HCT116 (cell line): ENCODE results near the gene PLGRKT. TPM values are rescaled to one million over a fixed set of nuclear protein-coding genes. Genes with fewer than 3 reads are reported as not detected.

Experiments used
- ATAC-seq: fragments of 200-7000 bp; cut with Tn5 transposase; 2 replicates; pipeline ENCODE4 v1.9.1; 2020; ENCODE audit warnings: mild to moderate bottlenecking, moderate library complexity
- BruUV-seq: library from RNA; stranded (reverse); fragments of 400-500 nt; replicated peaks from 2 replicates; lab custom pipeline; 2021; lab: Mats Ljungman, UMichigan
- CTCF ChIA-PET: fragments of 300-600 bp; sonication (Branson Sonifier 250); formaldehyde crosslinking; loops from one replicate; lab custom pipeline; 2021; ENCODE audit warnings: antibody characterized with exemption; lab: Charles Lee
- POLR2A ChIA-PET: fragments of 300-600, 350-600 bp; sonication (Branson Sonifier 250); formaldehyde crosslinking; loops from one replicate; lab custom pipeline; 2021; ENCODE audit warnings: antibody characterized with exemption; lab: Charles Lee
- RAD21 ChIA-PET, 2 experiments: fragments of 300-600 bp; sonication (Branson Sonifier 250); formaldehyde crosslinking; loops; one replicate each; lab custom pipeline; 2023; ENCODE audit warnings: low total read pairs in 2 of 2; ENCODE audit not compliant: uncharacterized antibody in 2 of 2, unreplicated experiment in 2 of 2, low non-redundant PET in 1 of 2; lab: Charles Lee
- DNase-seq: peaks from one replicate; pipeline ENCODE4 v3.0.0-alpha.2; 2010; ENCODE audit warnings: low read depth, low spot score
- H2AFZ ChIP-seq: fragments of 200-600 bp; shearing (Covaris generic), sonication (generic); 2 replicates; pipeline ENCODE4 v1.6.1; 2017; ENCODE audit warnings: low read depth, mixed run types, mixed read lengths, antibody characterized with exemption, low read length; ENCODE audit not compliant: poor library complexity, severe bottlenecking
- H3K27ac ChIP-seq: 2 replicates; pipeline ENCODE4 v1.5.1; 2012; ENCODE audit warnings: low read depth, low read length
- H3K27me3 ChIP-seq: fragments of 200-600 bp; sonication (generic); 2 replicates; pipeline ENCODE4 v1.6.1; 2016; ENCODE audit warnings: mixed run types, low read length, mixed read lengths; ENCODE audit not compliant: insufficient read depth
- H3K36me3 ChIP-seq, 2 experiments: fragments of 200-500 bp in 1 of 2; fragments of 200-600 bp in 1 of 2; sonication (Bioruptor generic) in 1 of 2; sonication (generic) in 1 of 2; 2 replicates each; pipeline versions ENCODE4 v1.5.1 to v1.6.1; 2014 to 2016; ENCODE audit warnings: low read length in 2 of 2, inconsistent platforms in 1 of 2, mixed read lengths in 1 of 2, mixed run types in 1 of 2; ENCODE audit not compliant: insufficient read depth in 2 of 2, control insufficient read depth in 1 of 2
- H3K4me1 ChIP-seq, 2 experiments: fragments of 200-600 bp in 1 of 2; sonication (generic) in 1 of 2; 2 replicates each; pipeline versions ENCODE4 v1.5.1 to v1.6.1; 2012 to 2017; ENCODE audit warnings: low read length in 2 of 2, inconsistent platforms in 1 of 2, mild to moderate bottlenecking in 1 of 2, mixed read lengths in 1 of 2, mixed run types in 1 of 2, moderate library complexity in 1 of 2; ENCODE audit not compliant: insufficient read depth in 2 of 2, control insufficient read depth in 1 of 2
- H3K4me2 ChIP-seq: fragments of 200-600 bp; sonication (generic); 2 replicates; pipeline ENCODE4 v1.6.1; 2017; ENCODE audit warnings: mixed run types, low read length, mixed read lengths
- H3K4me3 ChIP-seq, 2 experiments: fragments of 200-600 bp in 1 of 2; sonication (generic) in 1 of 2; replicated peaks in 1 of 2; 2 replicates each; pipeline ENCODE4 v1.5.1; 2011 to 2016; ENCODE audit warnings: low read length in 2 of 2, control low read depth in 1 of 2, low read depth in 1 of 2, mild to moderate bottlenecking in 1 of 2, mixed read lengths in 1 of 2, mixed run types in 1 of 2
- H3K79me2 ChIP-seq: fragments of 200-600 bp; sonication (generic); 2 replicates; pipeline ENCODE4 v1.6.1; 2017; ENCODE audit warnings: mild to moderate bottlenecking, mixed run types, low read length, moderate library complexity, mixed read lengths; ENCODE audit not compliant: insufficient read depth
- H3K9ac ChIP-seq: fragments of 200-600 bp; sonication (generic); 2 replicates; pipeline ENCODE4 v1.6.1; 2016; ENCODE audit warnings: low read length, mixed read lengths
- H3K9me2 ChIP-seq: fragments of 200-600 bp; sonication (generic), shearing (Covaris generic); 2 replicates; pipeline ENCODE4 v1.6.1; 2017; ENCODE audit warnings: mixed run types, mild to moderate bottlenecking, moderate library complexity; ENCODE audit not compliant: insufficient read depth
- H3K9me3 ChIP-seq, 2 experiments: fragments of 200-500 bp in 1 of 2; fragments of 200-600 bp in 1 of 2; sonication (Bioruptor generic) in 1 of 2; sonication (generic) in 1 of 2; 2 replicates each; pipeline ENCODE4 v1.6.1; 2014 to 2017; ENCODE audit warnings: low read length in 2 of 2, mixed read lengths in 2 of 2, inconsistent platforms in 1 of 2, low read depth in 1 of 2, mild to moderate bottlenecking in 1 of 2, mixed run types in 1 of 2, moderate library complexity in 1 of 2; ENCODE audit not compliant: control insufficient read depth in 1 of 2, insufficient read depth in 1 of 2
- H4K20me1 ChIP-seq: fragments of 200-600 bp; sonication (generic), shearing (Covaris generic); 2 replicates; pipeline ENCODE4 v1.6.1; 2017; ENCODE audit warnings: mixed run types, mild to moderate bottlenecking, moderate library complexity; ENCODE audit not compliant: insufficient read depth
- CBX3 ChIP-seq: IDR thresholded peaks from 2 replicates; pipeline ENCODE4 v1.6.1; 2012; ENCODE audit warnings: low read depth
- CTCF ChIP-seq, 3 experiments: fragments of 200-600 bp in 1 of 3; sonication (generic) in 1 of 3; IDR thresholded peaks in 2 of 3; conservative IDR thresholded peaks in 1 of 3; 2 replicates each; pipeline ENCODE4 v1.5.1; 2012 to 2017; ENCODE audit warnings: low read depth in 2 of 3, low read length in 2 of 3, antibody characterized with exemption in 1 of 3, borderline replicate concordance in 1 of 3, control low read depth in 1 of 3, mild to moderate bottlenecking in 1 of 3, mixed read lengths in 1 of 3, mixed run types in 1 of 3, moderate library complexity in 1 of 3; ENCODE audit not compliant: insufficient read depth in 1 of 3
- EGR1 ChIP-seq: IDR thresholded peaks from 2 replicates; pipeline ENCODE4 v1.6.1; 2012; ENCODE audit warnings: low read depth
- ELF1 ChIP-seq: IDR thresholded peaks from 2 replicates; pipeline ENCODE4 v1.6.1; 2012; ENCODE audit warnings: low read depth, borderline replicate concordance
- EZH2 ChIP-seq: fragments of 200-600 bp; sonication (generic); IDR thresholded peaks from 2 replicates; pipeline ENCODE4 v1.6.1; 2017; ENCODE audit warnings: antibody characterized with exemption, mixed run types
- EZH2phosphoT487 ChIP-seq: fragments of 200-600 bp; IDR thresholded peaks from 2 replicates; pipeline ENCODE4 v1.6.1; 2018; ENCODE audit warnings: antibody characterized with exemption, borderline replicate concordance
- FOSL1 ChIP-seq: IDR thresholded peaks from 2 replicates; pipeline ENCODE4 v1.6.1; 2012; ENCODE audit warnings: low read depth
- JUND ChIP-seq: IDR thresholded peaks from 2 replicates; pipeline ENCODE4 v1.6.1; 2012
- MAX ChIP-seq: IDR thresholded peaks from 2 replicates; pipeline ENCODE4 v1.6.1; 2012
- RAD21 ChIP-seq: IDR thresholded peaks from 2 replicates; pipeline ENCODE4 v1.6.1; 2012; ENCODE audit warnings: low read depth, mild to moderate bottlenecking
- REST ChIP-seq: IDR thresholded peaks from 2 replicates; pipeline ENCODE4 v1.6.1; 2012; ENCODE audit warnings: low read depth
- SIN3A ChIP-seq: IDR thresholded peaks from 2 replicates; pipeline ENCODE4 v1.6.1; 2012; ENCODE audit warnings: low read depth
- SP1 ChIP-seq: IDR thresholded peaks from 2 replicates; pipeline ENCODE4 v1.6.1; 2012; ENCODE audit warnings: low read depth
- YY1 ChIP-seq: IDR thresholded peaks from 2 replicates; pipeline ENCODE4 v1.6.1; 2011; ENCODE audit warnings: low read length, low read depth, moderate library complexity, mild to moderate bottlenecking; ENCODE audit not compliant: insufficient replicate concordance; ENCODE audit errors: extremely low read depth
- ZFX ChIP-seq: fragments of 450-650 bp; IDR thresholded peaks from 2 replicates; pipeline ENCODE4 v1.6.1; 2017
- ZNF274 ChIP-seq: fragments of 200-500 bp; sonication (Bioruptor generic); IDR thresholded peaks from 2 replicates; pipeline ENCODE4 v1.6.1; 2014; ENCODE audit warnings: mild to moderate bottlenecking, low read depth, low read length, inconsistent platforms
- intact Hi-C: fragments of 100-400 bp; cut with micrococcal nuclease; formaldehyde crosslinking; loops from 2 replicates; pipeline ENCODE4 v1.10.0; 2022
- total RNA-seq: library from RNA; stranded (reverse); gene quantifications from one replicate; pipeline ENCODE4 v1.2.1, GENCODE V29; 2021; ENCODE audit not compliant: unreplicated experiment
- TF ChIP-seq, protein P1 (sequence below): IDR thresholded peaks from 2 replicates; pipeline ENCODE4 v1.6.1; 2011; ENCODE audit warnings: mild to moderate bottlenecking, low read length, moderate library complexity; ENCODE audit not compliant: insufficient replicate concordance; ENCODE audit errors: extremely low read depth

Gene PLGRKT
- total RNA-seq, 1 experiment from 2014 or later: 23.8 TPM

GRCh38 chr9:5470816-5471215 lies 33.1 kb upstream of the PLGRKT start:
- Histone ChIP-seq H3K79me2 (no peaks in the 10 kb centered on the region), H3K4me3 (no peak overlapping the region), H3K9me3 (no peaks in the 10 kb centered on the region), H3K27me3 (no peaks in the 10 kb centered on the region), H4K20me1 (no peaks in the 10 kb centered on the region), H3K9ac (no peak overlapping the region), H3K36me3 (no peaks in the 10 kb centered on the region), H3K4me2 (no peak overlapping the region), H3K9me2 (no peaks in the 10 kb centered on the region), H3K27ac (no peak overlapping the region), H2AFZ (no peak overlapping the region), H3K4me1 (no peaks in the 10 kb centered on the region)
- ChIA-PET CTCF (no interaction called here), POLR2A (no interaction called here), RAD21 (no interaction called here)
- TF ChIP-seq YY1 (no peak), FOSL1 (no peak), REST (no peak), ZNF274 (no peak), MAX (no peak), SP1 (no peak), CTCF (IDR thresholded peaks at IDR 0.05 in 2 of 3, conservative IDR thresholded peaks at IDR 0.05 in 1 of 3; ENCODE audit: borderline replicate concordance in 1 of 3, insufficient read depth in 1 of 3, low read depth in 2 of 3, low read length in 2 of 3) (no peak), RAD21 (no peak), EGR1 (no peak), EZH2phosphoT487 (no peak), ELF1 (no peak), EZH2 (no peak), SIN3A (no peak), JUND (no peak), ZFX (no peak), CBX3 (no peak)
- TF ChIP-seq, protein P1, sequence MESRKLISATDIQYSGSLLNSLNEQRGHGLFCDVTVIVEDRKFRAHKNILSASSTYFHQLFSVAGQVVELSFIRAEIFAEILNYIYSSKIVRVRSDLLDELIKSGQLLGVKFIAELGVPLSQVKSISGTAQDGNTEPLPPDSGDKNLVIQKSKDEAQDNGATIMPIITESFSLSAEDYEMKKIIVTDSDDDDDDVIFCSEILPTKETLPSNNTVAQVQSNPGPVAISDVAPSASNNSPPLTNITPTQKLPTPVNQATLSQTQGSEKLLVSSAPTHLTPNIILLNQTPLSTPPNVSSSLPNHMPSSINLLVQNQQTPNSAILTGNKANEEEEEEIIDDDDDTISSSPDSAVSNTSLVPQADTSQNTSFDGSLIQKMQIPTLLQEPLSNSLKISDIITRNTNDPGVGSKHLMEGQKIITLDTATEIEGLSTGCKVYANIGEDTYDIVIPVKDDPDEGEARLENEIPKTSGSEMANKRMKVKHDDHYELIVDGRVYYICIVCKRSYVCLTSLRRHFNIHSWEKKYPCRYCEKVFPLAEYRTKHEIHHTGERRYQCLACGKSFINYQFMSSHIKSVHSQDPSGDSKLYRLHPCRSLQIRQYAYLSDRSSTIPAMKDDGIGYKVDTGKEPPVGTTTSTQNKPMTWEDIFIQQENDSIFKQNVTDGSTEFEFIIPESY: no peak
- ATAC-seq (no peak), DNase-seq (no peak)
- no TSS peak for BruUV-seq
- intact Hi-C loops: no loop called here
